GM06990 (cell line): Measurements from ENCODE around the gene NHLRC4.

ENCODE experiments used
- DNase-seq: peaks from one replicate; pipeline ENCODE4 v3.0.0-alpha.2; 2011; ENCODE audit not compliant: insufficient read length; ENCODE audit errors: extremely low read depth
- H3K27me3 ChIP-seq: replicated peaks from 2 replicates; pipeline ENCODE4 v1.6.0; 2011; ENCODE audit warnings: low read length; ENCODE audit not compliant: control insufficient read depth, insufficient read depth
- H3K36me3 ChIP-seq: 2 replicates; pipeline ENCODE4 v1.5.1; 2011; ENCODE audit warnings: low read length; ENCODE audit not compliant: control insufficient read depth, insufficient read depth
- H3K4me3 ChIP-seq: replicated peaks from 2 replicates; pipeline ENCODE4 v1.5.1; 2011; ENCODE audit warnings: low read depth, mild to moderate bottlenecking, control low read depth, low read length
- TF ChIP-seq, protein P1 (sequence below): IDR thresholded peaks from 2 replicates; pipeline ENCODE4 v1.5.1; 2011; ENCODE audit warnings: low read length, control low read depth, mild to moderate bottlenecking, inconsistent platforms; ENCODE audit not compliant: insufficient read depth, poor library complexity, severe bottlenecking

NHLRC4 gene

DNA sequence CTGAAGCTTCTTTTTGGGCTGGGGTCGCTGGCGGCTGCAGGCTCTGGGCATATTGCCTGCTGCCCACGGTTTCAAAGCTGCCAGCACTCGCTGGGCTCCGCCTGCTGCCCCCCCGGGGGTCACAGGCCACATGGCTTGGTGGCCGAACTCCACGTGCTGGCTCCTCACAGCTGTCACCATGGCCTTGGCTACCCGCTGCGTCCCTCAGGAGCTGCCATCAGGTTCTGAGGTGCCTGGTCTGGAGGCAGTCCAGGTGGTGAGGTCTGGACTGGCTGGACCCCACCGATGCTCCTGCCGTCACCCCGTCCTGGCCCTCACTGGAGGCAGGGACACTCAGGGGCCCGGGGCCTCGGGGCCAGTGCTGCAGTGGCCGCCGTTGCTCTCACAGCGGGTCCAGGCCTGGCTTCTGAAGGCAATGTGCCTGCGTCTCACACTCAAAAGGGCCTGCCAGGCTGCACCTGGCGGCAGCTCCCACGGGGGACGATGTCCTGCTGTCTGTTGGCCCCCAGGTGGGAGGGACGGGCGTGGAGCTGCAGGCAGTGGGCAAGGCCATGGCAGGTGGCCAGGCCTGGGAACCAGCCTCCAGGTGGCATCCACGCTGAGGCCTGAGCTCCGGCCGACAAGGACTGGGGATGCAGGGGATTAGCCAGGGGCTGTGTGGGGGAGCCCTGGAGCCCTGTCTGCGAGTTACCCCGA is 26.0 kb upstream of the NHLRC4 start:
- Histone ChIP-seq H3K4me3 (no peak overlapping the region), H3K27me3 (no peaks in the 10 kb centered on the region), H3K36me3 (peaks cover 8% of the 10 kb centered on the region)
- DNase-seq: no peak
- TF ChIP-seq, protein P1, sequence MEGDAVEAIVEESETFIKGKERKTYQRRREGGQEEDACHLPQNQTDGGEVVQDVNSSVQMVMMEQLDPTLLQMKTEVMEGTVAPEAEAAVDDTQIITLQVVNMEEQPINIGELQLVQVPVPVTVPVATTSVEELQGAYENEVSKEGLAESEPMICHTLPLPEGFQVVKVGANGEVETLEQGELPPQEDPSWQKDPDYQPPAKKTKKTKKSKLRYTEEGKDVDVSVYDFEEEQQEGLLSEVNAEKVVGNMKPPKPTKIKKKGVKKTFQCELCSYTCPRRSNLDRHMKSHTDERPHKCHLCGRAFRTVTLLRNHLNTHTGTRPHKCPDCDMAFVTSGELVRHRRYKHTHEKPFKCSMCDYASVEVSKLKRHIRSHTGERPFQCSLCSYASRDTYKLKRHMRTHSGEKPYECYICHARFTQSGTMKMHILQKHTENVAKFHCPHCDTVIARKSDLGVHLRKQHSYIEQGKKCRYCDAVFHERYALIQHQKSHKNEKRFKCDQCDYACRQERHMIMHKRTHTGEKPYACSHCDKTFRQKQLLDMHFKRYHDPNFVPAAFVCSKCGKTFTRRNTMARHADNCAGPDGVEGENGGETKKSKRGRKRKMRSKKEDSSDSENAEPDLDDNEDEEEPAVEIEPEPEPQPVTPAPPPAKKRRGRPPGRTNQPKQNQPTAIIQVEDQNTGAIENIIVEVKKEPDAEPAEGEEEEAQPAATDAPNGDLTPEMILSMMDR: no peak

DNA sequence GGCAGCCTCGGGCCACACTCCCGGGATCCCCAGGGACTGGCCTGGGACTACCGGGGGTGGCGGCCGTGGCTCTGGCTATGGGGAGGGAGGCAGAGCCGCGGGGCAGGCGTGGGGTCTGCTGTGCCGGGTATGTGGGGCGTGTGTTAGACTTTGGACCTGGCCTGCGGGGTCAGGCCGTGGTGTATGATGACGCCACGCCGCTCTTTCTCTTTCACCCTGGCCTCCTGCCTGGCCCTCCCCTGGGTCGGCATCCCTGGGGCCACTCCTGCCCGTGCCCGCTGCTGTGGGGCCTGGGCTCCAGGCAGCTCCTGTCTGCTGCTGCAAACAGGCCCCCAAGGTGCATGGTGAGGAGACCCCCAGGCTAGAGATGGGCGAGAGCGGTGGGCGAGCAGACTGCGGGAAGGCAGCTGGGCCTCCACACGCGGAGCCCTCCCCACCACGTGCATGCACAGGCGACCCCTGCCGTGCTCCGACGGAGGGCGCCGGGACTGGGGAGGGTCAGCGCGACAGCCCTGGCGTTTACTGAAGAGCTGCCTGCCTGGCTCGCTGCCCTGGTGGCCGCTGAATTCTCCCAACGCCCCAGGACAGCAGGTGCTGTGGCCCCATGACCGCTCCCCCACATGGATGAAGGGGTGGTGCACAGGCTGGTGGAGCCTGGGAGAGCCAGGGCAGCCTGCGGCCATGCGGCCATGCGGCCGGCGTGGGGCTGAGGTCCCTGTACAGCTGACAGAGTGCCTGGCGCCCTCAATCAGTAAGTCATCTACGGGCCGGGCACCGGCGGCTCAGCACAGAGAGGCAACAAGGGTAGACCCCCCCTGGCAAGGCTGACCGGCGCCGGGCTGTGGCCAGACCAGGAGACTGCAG is 23.3 kb upstream of the NHLRC4 start:
- TF ChIP-seq, protein P1: no peak
- Histone ChIP-seq H3K4me3 (no peak overlapping the region), H3K27me3 (no peaks in the 10 kb centered on the region), H3K36me3 (peaks cover 3% of the 10 kb centered on the region)
- DNase-seq: no peak

DNA sequence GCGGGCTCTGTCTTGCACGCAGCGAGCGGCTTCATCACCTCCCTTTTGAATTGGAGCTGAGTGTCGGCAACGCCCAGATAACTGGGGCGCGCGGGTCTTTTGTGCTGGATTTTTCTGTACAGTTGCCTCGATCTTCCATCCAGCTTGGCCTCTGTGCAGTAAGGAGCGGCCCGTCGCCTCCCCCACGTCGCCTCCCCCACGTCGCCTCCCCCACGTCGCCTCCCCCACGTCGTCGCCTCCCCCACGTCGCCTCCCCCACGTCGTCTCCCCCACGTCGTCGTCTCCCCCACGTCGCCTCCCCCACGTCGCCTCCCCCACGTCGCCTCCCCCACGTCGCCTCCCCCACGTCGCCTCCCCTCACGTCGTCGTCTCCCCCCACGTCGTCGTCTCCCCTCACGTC is 22.3 kb upstream of the NHLRC4 start:
- H3K36me3 ChIP-seq: peaks cover 3% of the 10 kb centered on the region
- TF ChIP-seq, protein P1: no peak
- DNase-seq: no peak
- no peaks in the 10 kb centered on the region for H3K27me3 ChIP-seq
- no peak overlapping the region for H3K4me3 ChIP-seq

DNA sequence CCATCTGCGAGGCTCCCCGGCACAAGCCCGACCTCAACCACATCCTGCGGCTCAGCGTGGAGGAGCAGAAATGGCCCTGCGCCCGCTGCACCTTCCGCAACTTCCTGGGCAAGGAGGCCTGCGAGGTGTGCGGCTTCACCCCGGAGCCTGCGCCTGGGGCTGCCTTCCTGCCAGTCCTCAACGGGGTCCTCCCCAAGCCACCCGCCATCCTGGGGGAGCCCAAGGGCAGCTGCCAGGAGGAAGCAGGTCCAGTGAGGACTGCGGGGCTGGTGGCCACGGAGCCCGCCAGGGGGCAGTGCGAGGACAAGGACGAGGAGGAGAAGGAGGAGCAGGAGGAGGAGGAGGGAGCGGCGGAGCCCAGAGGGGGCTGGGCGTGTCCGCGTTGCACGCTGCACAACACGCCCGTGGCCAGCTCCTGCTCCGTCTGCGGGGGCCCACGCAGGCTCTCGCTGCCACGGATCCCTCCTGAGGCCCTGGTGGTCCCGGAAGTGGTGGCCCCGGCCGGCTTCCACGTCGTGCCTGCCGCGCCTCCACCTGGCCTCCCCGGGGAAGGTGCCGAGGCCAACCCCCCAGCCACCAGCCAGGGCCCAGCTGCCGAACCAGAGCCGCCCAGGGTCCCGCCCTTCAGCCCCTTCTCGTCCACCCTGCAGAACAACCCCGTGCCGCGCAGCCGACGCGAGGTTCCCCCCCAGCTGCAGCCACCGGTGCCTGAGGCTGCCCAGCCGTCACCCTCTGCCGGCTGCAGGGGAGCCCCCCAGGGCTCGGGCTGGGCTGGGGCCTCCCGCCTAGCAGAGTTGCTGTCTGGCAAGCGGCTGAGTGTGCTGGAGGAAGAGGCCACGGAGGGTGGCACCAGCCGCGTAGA is 19.7 kb upstream of the NHLRC4 start:
- Histone ChIP-seq H3K4me3 (no peak overlapping the region), H3K36me3 (peaks cover 10% of the 10 kb centered on the region), H3K27me3 (no peaks in the 10 kb centered on the region)
- TF ChIP-seq, protein P1: peak; percentile 67
- peak; percentile 84 for DNase-seq

DNA sequence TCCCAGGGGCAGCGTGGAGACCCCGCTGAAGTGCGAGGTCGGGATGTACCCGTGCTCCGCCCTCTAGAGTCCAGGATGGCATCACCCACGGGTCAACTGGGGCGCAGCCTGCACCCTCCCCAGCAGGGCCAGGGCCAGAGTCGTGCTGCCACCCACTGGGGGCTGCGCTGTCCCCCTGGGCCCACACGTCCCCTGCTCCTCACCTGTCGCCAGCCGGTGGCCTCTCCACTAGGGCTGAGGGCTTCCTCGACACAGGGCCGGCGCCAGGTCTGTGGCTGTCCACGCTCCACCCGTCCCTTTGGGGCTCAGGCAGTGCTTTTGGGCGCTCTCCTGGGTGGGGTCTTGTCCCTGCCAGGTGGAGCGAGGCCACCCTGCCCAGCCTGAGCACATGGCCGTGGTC is 18.2 kb upstream of the NHLRC4 start:
- Histone ChIP-seq H3K4me3 (no peak overlapping the region), H3K27me3 (no peaks in the 10 kb centered on the region), H3K36me3 (peaks cover 13% of the 10 kb centered on the region)
- TF ChIP-seq, protein P1: no peak
- no peak for DNase-seq
